Heart left ventricle (tissue), 16 donors: Measurements from ENCODE around the gene PTPRN2. TPM values are rescaled to one million over a fixed set of nuclear protein-coding genes. Genes with fewer than 3 reads are reported as not detected.

Source experiments
- ATAC-seq, 4 donors: fragments of 200-7000 bp; cut with Tn5 transposase; one replicate each; pipeline ENCODE4 v1.9.1; 2020 to 2022; ENCODE audit warnings: moderate library complexity in 4 of 4, mild to moderate bottlenecking in 3 of 4, moderate number of reproducible peaks in 1 of 4
- DNase-seq, 5 donors: peaks; one replicate each; pipeline ENCODE4 v3.0.0-alpha.2; 2020
- H3K27ac ChIP-seq, 12 donors: fragments of 200-600 bp; sonication (generic) in 4 of 12; one replicate each; pipeline versions ENCODE4 v1.5.0 to v1.8.0; 2016 to 2022; ENCODE audit warnings: mild to moderate bottlenecking in 2 of 12
- H3K27me3 ChIP-seq, 9 donors: fragments of 200-600 bp; sonication (generic) in 2 of 9; one replicate each; pipeline versions ENCODE4 v1.5.1 to v1.8.0; 2016 to 2022; ENCODE audit warnings: mild to moderate bottlenecking in 3 of 9
- H3K36me3 ChIP-seq, 9 donors: fragments of 200-600 bp; sonication (generic) in 2 of 9; one replicate each; pipeline versions ENCODE4 v1.5.0 to v1.8.0; 2018 to 2022; ENCODE audit warnings: mild to moderate bottlenecking in 2 of 9
- H3K4me1 ChIP-seq, 12 donors: fragments of 200-600 bp; sonication (generic) in 4 of 12; one replicate each; pipeline versions ENCODE4 v1.5.0 to v1.8.0; 2016 to 2022; ENCODE audit warnings: mild to moderate bottlenecking in 3 of 12
- H3K4me3 ChIP-seq, 12 donors: fragments of 200-600 bp; sonication (generic) in 4 of 12; one replicate each; pipeline versions ENCODE4 v1.5.0 to v1.8.0; 2017 to 2022; ENCODE audit warnings: mild to moderate bottlenecking in 9 of 12, moderate library complexity in 4 of 12
- H3K9me3 ChIP-seq, 12 donors: fragments of 200-600 bp; sonication (generic) in 4 of 12; one replicate each; pipeline versions ENCODE4 v1.5.0 to v1.8.0; 2016 to 2022; ENCODE audit warnings: mild to moderate bottlenecking in 1 of 12
- CTCF ChIP-seq, 12 donors: fragments of 200-600 bp; sonication (generic) in 4 of 12; IDR thresholded peaks; one replicate each; pipeline versions ENCODE4 v1.5.0 to v1.8.0; 2018 to 2022; ENCODE audit warnings: antibody characterized with exemption in 12 of 12, mild to moderate bottlenecking in 5 of 12
- POLR2A ChIP-seq, 2 donors: fragments of 450-650 bp; IDR thresholded peaks; one replicate each; pipeline ENCODE4 v1.6.1; 2017; ENCODE audit warnings: antibody characterized with exemption in 2 of 2, mild to moderate bottlenecking in 2 of 2, moderate library complexity in 2 of 2
- WGBS, 4 donors: extraction: QIAGEN DNeasy Blood & Tissue Kit in 2 of 4; methylation state at CpG; one replicate each; pipeline versions ENCODE4 v1.1.5 to v1.1.7; 2013 to 2018; 5-methylcytosine and 5-hydroxymethylcytosine counted together
- intact Hi-C, 10 donors: fragments of 100-400 bp; cut with DNase I; formaldehyde crosslinking; loops; one replicate each; pipeline versions ENCODE4 v1.11.1 to v1.14.2; 2022
- polyA plus RNA-seq, 2 donors: library from polyadenylated mRNA; stranded (reverse); fragments of 200-250 nt; gene quantifications; one replicate each; pipeline ENCODE4 v1.2.3, GENCODE V29; 2013
- total RNA-seq, 9 donors: library from RNA; depleted of rRNA in 2 of 9; stranded (reverse); fragments of >200 nt in 2 of 9; fragmentation: NEBNext Ultra II Directional in 3 of 9; extraction: Animal tissue kit (Norgen Biotek cat#: 25700) in 3 of 9; gene quantifications; one replicate each; pipeline versions ENCODE4 v1.1.0 to v1.2.4, GENCODE V29; 2016 to 2023
- donor health status: ischemic (EF 13 %, LVEDD 7.1; RV severe dilation, severe dysfunction).
- donor health status: healthy with polysubstance abuse.
- donor health status: DM: no; HTN: yes; CAD: no.
- donor health status: DM: no; HTN: no; CAD: no.
- donor health status: ischemic (EF 25% LVEDD 6.9; RV normal size, moderate dysfunction).
- donor health status: ischemic (EF 25% LVEDD 5.7; RV mildly dilated, moderate dysfunction).
- donor health status: healthy.
- donor health status: DM: yes; HTN: yes; CAD: no.
- donor health status: ischemic (EF 35%, LVEDD 5.7; RV mildly dilated, moderate dysfunction).
- donor health status: nonischemic (EF 11% LVEDD 7.7; RV severe dilation, severe dysfunction).
- donor health status: DM: yes; HTN: yes; CAD: no.
- donor health status: PGD.
- donor health status: ischemic (EF 29% LVEDD 5.4; RV normal size, mild dysfunction).
- donor health status: nonischemic (EF 23%, LVEDD 6.1; RV moderate dilation, normal function).

The PTPRN2 gene
- total and polyA plus RNA-seq, 11 donors = 0.61 to 2.3 (median 1.3) TPM

- Histone ChIP-seq H3K4me1 (no peaks in the 10 kb centered on the region), H3K36me3 (no peaks in the 10 kb centered on the region), H3K4me3 (no peak overlapping the region), H3K9me3 (no peaks in the 10 kb centered on the region), H3K27me3 (peaks cover 0 to 3% (median 0%) of the 10 kb centered on the region in 9 donors), H3K27ac (no peak overlapping the region)
- no peak for ATAC-seq
- DNase-seq = peak in 1 of 5 donors; percentile 1
- TF ChIP-seq POLR2A (IDR thresholded peaks at IDR 0.05) (no peak), CTCF (IDR thresholded peaks at IDR 0.05) (no peak)
- intact Hi-C loops = no loop called here
- 88 to 93% (median 91%) methylated on average over 7 to 9 of the region's 9 CpGs for WGBS, 4 donors
Measured at GRCh38 chr7:158270856-158271413, 316.7 kb downstream of the PTPRN2 start.

- no peak overlapping the region for H3K27ac ChIP-seq
- no peaks in the 10 kb centered on the region for H3K9me3 ChIP-seq
- TF ChIP-seq POLR2A (IDR thresholded peaks at IDR 0.05) = no peak
- no peak for TF ChIP-seq CTCF (IDR thresholded peaks at IDR 0.05)
- no peaks in the 10 kb centered on the region for H3K27me3 ChIP-seq
- ATAC-seq = no peak
- WGBS, 4 donors = 78 to 92% (median 85%) methylated on average over 9 to 13 of the region's 13 CpGs
- no peaks in the 10 kb centered on the region for H3K36me3 ChIP-seq
- no peaks in the 10 kb centered on the region for H3K4me1 ChIP-seq
- no peak overlapping the region for H3K4me3 ChIP-seq
- intact Hi-C loops = no loop called here
- DNase-seq = peak in 1 of 5 donors; percentile 17
Measured at GRCh38 chr7:158270106-158270775, 317.4 kb downstream of the PTPRN2 start.

- ATAC-seq (no peak), DNase-seq (peak in 1 of 5 donors; percentile 4)
- Histone ChIP-seq H3K27me3 (no peaks in the 10 kb centered on the region), H3K27ac (no peak overlapping the region), H3K36me3 (no peaks in the 10 kb centered on the region), H3K4me1 (no peaks in the 10 kb centered on the region), H3K4me3 (no peak overlapping the region), H3K9me3 (no peaks in the 10 kb centered on the region)
- WGBS, 4 donors = 85 to 91% (median 89%) methylated on average over 26 to 28 of the region's 28 CpGs
- TF ChIP-seq POLR2A (IDR thresholded peaks at IDR 0.05) (no peak), CTCF (IDR thresholded peaks at IDR 0.05) (no peak)
- intact Hi-C loops = no loop called here
Measured at GRCh38 chr7:158268816-158269535, 318.6 kb downstream of the PTPRN2 start.

GRCh38 chr7:158267742-158268435 is 319.7 kb downstream of the PTPRN2 start:
- intact Hi-C loops = no loop called here
- ATAC-seq = no peak
- no peak overlapping the region for H3K4me3 ChIP-seq
- DNase-seq = peak in 1 of 5 donors; percentile 3
- WGBS, 4 donors = 82 to 89% (median 86%) methylated on average over 28 to 29 of the region's 29 CpGs
- no peak for TF ChIP-seq CTCF (IDR thresholded peaks at IDR 0.05)
- no peak for TF ChIP-seq POLR2A (IDR thresholded peaks at IDR 0.05)
- no peaks in the 10 kb centered on the region for H3K9me3 ChIP-seq
- H3K4me1 ChIP-seq = no peaks in the 10 kb centered on the region
- H3K36me3 ChIP-seq = no peaks in the 10 kb centered on the region
- H3K27me3 ChIP-seq = no peaks in the 10 kb centered on the region
- no peak overlapping the region for H3K27ac ChIP-seq
